Stimulated activated CD4-positive, alpha-beta T cell treated with anti-CD3 and anti-CD28 coated beads, Interleukin-4, amount 100 ng/mL, for 24 hours (primary cell): ENCODE results near the gene LSP1.
"Not testable (repeated sequence)": the region's sequence is repeated elsewhere in the genome, so short reads cannot be mapped to it uniquely, and the experiment has no call there.

Experiments
- DNase-seq: peaks from one replicate; pipeline ENCODE4 v3.0.0-alpha.2; 2020

LSP1 gene

GRCh38 chr11:1879342-1879940 lies 26.6 kb downstream of the LSP1 start:
- DNase-seq: no peak

- no peak for DNase-seq
Measured at GRCh38 chr11:1879941-1880720, 27.2 kb downstream of the LSP1 start.

GRCh38 chr11:1880746-1881441 lies 28.0 kb downstream of the LSP1 start:
- DNase-seq: no peak

GRCh38 chr11:1881442-1882264 lies 28.8 kb downstream of the LSP1 start:
- no peak for DNase-seq

GRCh38 chr11:1882265-1883238 lies 29.7 kb downstream of the LSP1 start:
- peak; percentile 81 for DNase-seq

GRCh38 chr11:1883346-1884302 lies 30.7 kb downstream of the LSP1 start:
- no peak for DNase-seq

GRCh38 chr11:1884303-1884700 lies 31.4 kb downstream of the LSP1 start:
- DNase-seq: no peak

GRCh38 chr11:1886551-1886950 lies 33.7 kb downstream of the LSP1 start:
- DNase-seq: not testable (repeated sequence)

GRCh38 chr11:1887451-1888346 lies 34.8 kb downstream of the LSP1 start:
- DNase-seq: no peak

- no peak for DNase-seq
Measured at GRCh38 chr11:1888347-1888753, 35.5 kb downstream of the LSP1 start.

- no peak for DNase-seq
Measured at GRCh38 chr11:1888811-1889210, 35.9 kb downstream of the LSP1 start.

- DNase-seq: peak; percentile 61
Measured at GRCh38 chr11:1889224-1889930, 36.5 kb downstream of the LSP1 start.

- DNase-seq: no peak
Measured at GRCh38 chr11:1889941-1890855, 37.3 kb downstream of the LSP1 start.

GRCh38 chr11:1890856-1891830 lies 38.3 kb downstream of the LSP1 start:
- no peak for DNase-seq

GRCh38 chr11:1891831-1892115 lies 38.9 kb downstream of the LSP1 start, which contains the start of gene PRR33:
Gene PRR33, minus strand, starts transcription at chr11:1891895. Its CDS starts 1,311 bp downstream, at chr11:1890584.
- DNase-seq: no peak

GRCh38 chr11:1892116-1892515 lies 39.2 kb downstream of the LSP1 start:
- DNase-seq: no peak

GRCh38 chr11:1892558-1892957 lies 39.7 kb downstream of the LSP1 start:
- no peak for DNase-seq
